Glomerular endothelial cell (primary cell): ENCODE data around the gene ATP2B2. TPM values are rescaled to one million over a fixed set of nuclear protein-coding genes. Genes with fewer than 3 reads are reported as not detected.

Experiments used
- DNase-seq: peaks from one replicate; pipeline ENCODE4 v3.0.0-alpha.2; 2011; ENCODE audit warnings: low read depth, low spot score; ENCODE audit errors: extremely low read depth
- total RNA-seq: library from RNA; depleted of rRNA; stranded (reverse); fragments of >200 nt; gene quantifications from 2 replicates; pipeline ENCODE4 v1.2.3, GENCODE V29; 2015

Gene ATP2B2
- total RNA-seq, 1 donor from 2014 or later, result not detected

DNA sequence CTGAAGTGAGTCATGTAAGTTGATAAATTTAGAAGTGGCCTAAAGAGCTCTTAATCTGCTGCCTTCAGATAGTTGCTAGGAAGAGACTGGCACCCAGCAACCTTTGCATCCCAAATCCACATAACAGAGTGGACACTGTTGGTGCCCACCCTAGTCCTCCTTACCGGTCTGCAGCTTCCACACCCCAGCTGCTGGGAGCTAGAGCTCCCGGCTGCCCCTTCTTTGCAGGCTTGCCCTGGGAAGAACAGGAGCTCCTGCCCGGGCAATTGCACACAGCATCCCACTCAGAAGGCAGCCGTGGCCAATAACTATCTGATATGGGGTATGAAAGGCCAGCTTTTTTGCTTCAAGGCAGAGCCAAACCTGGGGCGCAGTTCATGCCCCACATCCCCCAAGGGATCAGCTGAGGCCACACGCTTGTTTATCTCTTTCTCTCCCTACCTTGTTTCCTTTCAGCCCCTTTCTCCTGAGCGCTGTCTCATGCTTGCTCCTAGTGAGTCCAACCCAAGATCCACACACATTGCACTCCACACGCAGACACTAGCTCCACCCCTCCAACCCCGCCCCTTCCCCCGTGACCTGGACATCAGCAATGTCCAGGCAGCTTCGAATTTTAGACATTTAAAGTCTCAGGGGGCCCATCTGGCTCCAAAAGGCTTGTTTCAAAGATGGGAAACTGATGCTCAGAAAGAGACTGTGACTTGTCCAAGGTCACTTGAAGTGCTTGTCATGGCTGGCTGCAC is 9.1 kb downstream of the ATP2B2 start:
- no peak for DNase-seq

DNA sequence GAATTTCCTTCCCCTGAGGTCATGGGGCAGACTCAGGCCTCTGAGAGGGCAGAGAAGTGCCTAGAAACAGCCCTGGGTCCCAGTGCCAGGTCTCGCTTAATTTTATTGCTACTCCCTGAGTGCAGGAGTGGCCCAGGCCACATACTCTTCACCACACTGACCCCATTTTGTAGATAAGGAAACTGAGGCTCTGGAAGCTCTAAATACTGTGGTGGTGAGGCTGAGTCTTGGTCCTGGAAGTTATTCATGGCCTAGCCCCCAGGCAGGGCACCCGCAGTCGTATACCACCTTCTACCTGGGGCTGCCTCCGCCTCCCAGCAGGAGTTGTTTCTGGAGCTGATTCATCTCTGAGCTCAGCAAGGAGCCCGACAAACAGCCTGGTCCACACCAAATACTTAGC is 9.8 kb downstream of the ATP2B2 start:
- DNase-seq, result no peak

GRCh38 chr3:10495003-10495402 is 10.4 kb downstream of the ATP2B2 start:
- DNase-seq, result no peak

DNA sequence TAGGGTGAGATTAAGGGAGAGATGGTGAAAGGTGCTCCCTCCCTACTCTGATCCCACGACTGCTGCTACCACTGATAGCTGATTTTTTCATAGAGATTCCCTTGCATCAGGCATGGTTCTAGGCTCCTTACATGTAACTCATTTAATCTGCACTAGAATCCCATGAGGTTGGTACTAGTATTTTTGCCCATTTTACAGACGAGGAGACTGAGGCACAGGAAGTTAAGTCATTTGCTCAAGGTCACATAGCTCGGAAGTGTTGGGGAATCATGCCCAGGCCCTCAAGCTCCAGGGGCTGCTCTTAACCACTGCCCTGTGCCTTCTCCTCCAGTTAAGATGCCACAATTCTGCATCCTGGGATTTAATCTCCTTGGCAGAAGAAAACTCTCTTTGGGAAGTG is 11.2 kb downstream of the ATP2B2 start:
- no peak for DNase-seq

GRCh38 chr3:10493202-10493589 is 12.2 kb downstream of the ATP2B2 start:
- no peak for DNase-seq

GRCh38 chr3:10492364-10493201 is 12.8 kb downstream of the ATP2B2 start:
- no peak for DNase-seq

DNA sequence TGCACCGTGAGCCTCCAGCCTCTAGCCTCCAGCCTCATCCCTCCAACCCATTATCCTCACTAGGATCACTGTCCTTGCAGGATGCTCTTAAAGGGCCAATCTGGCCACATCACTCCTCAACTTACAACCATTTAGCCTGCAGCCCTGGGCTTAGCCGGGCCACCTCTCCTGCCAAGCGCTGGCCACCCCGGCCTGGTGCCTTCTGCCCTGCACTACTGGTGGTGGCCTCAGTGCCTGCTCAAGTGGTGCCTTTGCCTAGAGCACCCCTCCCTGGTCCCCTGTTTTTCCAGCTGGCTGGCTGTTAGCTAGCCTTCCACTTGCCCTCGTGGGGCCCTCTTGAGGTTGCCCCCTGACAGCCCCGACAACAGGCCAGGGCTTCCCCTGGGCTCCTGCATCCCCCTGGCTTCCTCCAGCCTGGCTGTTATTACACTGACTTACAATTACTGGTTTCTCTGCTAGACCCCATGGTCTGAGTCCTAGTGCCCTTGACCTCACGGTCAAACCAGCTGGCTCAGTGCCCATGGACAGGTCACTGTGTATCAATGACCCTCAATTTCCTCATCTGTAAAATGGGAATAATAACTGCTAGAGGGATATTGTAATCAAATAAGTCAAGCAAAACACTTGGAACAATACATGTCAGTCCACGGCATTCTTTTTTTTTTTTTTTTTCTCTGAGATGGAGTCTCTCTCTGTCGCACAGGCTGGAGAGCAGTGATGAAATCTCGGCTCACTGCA is 15.5 kb downstream of the ATP2B2 start:
- no peak for DNase-seq

GRCh38 chr3:10487988-10488633 is 17.3 kb downstream of the ATP2B2 start:
- no peak for DNase-seq

- no peak for DNase-seq
Observed at GRCh38 chr3:10485806-10486205, 19.6 kb downstream of the ATP2B2 start.

GRCh38 chr3:10485380-10485779 is 20.0 kb downstream of the ATP2B2 start:
- no peak for DNase-seq

DNA sequence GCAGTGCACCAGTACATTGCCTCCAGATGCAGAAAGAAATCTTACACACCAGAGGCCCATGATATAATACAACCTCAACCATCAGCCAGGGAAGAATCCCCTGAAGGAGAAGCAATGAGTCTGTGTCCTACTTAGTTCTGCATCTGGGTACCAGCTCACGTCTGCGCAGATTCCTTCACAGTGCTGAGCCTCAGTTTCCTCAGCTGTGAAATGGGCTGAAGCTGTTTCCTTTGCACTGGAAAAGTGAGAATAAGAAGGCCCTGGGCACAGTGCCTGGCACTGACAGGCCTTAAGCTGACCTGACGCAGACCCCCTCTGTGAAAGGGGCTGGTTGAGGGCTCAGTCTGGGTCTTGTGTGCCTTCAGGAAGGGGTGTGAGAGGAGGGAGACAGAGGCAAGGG is 20.7 kb downstream of the ATP2B2 start:
- no peak for DNase-seq

DNA sequence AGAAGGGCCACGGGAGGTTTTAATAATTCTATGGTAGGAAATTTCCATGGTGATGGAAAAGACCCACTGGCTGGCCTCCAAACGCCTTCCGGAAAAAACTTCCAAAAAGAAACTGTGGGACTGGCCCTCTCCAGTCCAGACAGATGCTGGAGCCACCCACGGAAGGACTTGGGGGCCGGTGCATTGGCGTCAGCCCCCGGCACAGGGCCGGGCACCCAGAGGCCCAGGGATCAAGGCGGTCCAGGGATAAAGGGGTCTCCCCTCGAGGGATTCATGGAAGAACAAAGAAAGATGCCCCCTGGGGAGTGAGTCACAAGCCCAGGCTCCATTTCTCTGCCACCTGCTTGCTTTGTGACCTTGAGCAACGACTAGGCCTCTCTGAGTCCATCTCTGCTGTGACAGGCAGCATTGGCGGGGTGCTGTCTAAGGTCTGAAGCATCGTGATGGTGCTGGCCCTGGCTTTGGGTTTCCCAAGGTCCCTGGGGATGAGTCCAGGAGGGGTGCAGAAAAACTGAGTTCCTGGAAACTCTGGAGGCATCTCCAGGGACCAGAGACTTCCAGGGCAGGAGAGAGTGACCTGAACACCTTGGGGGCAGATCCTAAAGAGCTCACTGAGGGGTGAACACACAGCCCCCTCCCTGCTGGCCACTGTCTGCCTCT is 21.6 kb downstream of the ATP2B2 start:
- DNase-seq, result no peak

DNA sequence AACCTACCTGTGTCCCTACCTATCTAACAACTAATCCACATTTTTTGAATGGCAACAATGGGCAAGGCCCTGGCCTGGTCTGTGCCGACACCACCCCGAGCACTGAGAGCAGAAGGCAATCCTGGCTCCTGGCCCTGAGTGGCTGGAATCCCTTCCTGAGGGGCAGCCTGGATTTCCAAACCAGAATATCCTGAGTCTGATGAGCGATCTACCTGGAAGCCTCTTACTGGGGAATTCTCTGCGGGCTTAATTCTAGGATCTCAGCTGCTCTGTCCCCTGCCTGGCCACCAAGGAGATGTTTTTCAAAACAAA is 22.1 kb downstream of the ATP2B2 start:
- DNase-seq, result no peak

DNA sequence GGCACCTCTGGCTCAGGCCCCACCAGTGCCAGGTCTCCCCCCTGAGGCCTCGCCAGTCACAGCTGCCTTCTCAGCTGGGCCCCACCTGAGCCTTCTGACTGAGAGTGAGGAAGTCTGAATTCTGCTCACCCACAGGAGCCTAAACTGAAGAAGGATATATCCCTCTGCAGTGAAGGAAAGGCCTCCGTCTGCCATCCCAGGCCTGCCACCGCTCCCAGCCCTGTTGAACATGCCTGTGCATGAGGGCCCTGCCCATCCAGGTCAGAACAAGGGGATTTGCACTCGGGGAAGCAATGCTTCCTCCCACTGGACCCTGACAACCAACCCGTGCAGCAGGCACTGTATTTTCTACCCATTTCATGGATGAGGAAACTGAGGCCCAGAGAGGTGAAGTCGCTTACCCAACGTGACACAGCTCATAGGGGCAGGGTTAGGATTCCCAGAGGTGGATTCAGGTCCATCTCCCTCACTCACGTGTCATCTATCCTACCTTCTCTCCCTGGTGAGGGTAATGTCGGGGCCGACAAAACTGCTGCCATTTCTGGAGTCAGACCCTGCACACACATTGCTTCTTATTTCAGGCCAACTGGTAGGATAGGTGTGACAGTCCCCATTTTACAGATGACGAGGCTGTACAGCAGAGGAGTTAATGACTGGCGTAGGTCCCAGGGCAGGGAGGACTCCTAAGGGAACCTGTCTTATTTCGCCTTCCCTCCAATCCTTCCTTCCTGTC is 22.6 kb downstream of the ATP2B2 start:
- DNase-seq, result no peak

DNA sequence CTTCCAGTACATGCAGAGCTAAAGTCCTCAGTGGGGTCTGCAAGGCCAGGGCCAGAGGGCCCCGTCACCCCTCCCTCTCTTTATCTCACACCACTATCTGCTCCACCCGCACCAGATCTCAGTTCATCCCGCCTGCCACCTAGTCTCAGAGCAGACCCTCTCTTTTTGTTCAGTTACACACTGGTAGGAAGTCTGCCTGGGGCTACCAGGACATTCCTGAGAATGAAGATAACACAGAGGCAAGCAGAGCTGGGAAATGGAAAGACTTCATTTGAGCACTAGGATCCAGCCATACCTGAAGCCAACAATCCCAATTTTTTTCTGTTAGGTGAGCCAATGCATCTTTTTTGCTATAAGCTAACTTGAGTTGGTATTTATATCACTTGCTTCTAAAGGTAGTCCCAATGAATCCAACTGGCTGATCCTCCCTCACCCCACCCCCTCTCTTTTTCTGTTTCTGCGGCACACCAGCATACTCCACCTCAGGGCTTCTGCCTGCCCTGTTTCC is 24.5 kb downstream of the ATP2B2 start:
- DNase-seq, result no peak

GRCh38 chr3:10479311-10479710 is 26.1 kb downstream of the ATP2B2 start:
- DNase-seq, result no peak

DNA sequence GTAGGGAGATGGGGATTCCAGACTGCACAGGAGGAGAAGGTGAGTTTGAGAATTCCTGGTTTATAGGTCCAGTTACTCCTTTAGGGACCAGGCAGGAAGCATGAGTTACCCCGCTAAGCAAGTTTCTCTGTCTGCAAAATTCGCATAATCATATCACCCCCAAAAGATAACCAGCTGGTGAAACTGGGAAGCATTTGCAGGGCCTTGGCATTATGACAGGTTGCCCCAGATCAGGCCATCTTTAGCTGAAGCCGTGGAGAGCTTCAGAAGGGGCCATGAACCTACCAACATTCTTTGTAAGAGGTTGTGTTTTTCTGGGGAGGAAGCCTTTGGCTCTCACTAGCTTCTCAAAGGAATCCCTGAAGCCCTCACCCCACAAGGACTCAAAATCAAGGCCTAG is 29.4 kb downstream of the ATP2B2 start:
- DNase-seq, result no peak

GRCh38 chr3:10474847-10475246 is 30.5 kb downstream of the ATP2B2 start:
- DNase-seq, result no peak

- DNase-seq, result no peak
Observed at GRCh38 chr3:10474275-10474646, 31.1 kb downstream of the ATP2B2 start.
